GM23338 (cell line): ENCODE measurements around the gene ACP6. TPM values are rescaled to one million over a fixed set of nuclear protein-coding genes. Genes with fewer than 3 reads are reported as not detected.

Experiments used
- ATAC-seq: fragments of 200-7000 bp; cut with Tn5 transposase; 3 replicates; pipeline ENCODE4 v1.9.1; 2020
- DNase-seq: peaks from one replicate; pipeline ENCODE4 v3.0.0-alpha.2; 2015; ENCODE audit warnings: low spot score
- H2AFZ ChIP-seq: fragments of 200-600 bp; sonication (generic); 2 replicates; pipeline ENCODE4 v1.8.0; 2016; ENCODE audit warnings: antibody characterized with exemption, mild to moderate bottlenecking, moderate library complexity
- H3F3A ChIP-seq: fragments of 200-600 bp; sonication (generic); replicated peaks from 2 replicates; pipeline ENCODE4 v1.8.0; 2017; ENCODE audit warnings: antibody characterized with exemption, mixed run types, low read depth
- H3K27ac ChIP-seq: fragments of 200-600 bp; sonication (generic); 2 replicates; pipeline ENCODE4 v1.6.1; 2016; ENCODE audit warnings: low read depth
- H3K27me3 ChIP-seq: fragments of 200-600 bp; sonication (generic); 2 replicates; pipeline ENCODE4 v1.8.0; 2016; ENCODE audit warnings: mild to moderate bottlenecking, mixed run types, moderate library complexity; ENCODE audit not compliant: insufficient read depth
- H3K36me3 ChIP-seq: fragments of 200-600 bp; sonication (generic); 2 replicates; pipeline ENCODE4 v1.8.0; 2016; ENCODE audit warnings: mild to moderate bottlenecking; ENCODE audit not compliant: insufficient read depth
- H3K4me1 ChIP-seq: fragments of 200-600 bp; sonication (generic); 2 replicates; pipeline ENCODE4 v1.8.0; 2016; ENCODE audit warnings: mild to moderate bottlenecking, moderate library complexity; ENCODE audit not compliant: insufficient read depth
- H3K4me2 ChIP-seq: fragments of 200-600 bp; sonication (generic); 2 replicates; pipeline ENCODE4 v1.7.1; 2017; ENCODE audit warnings: mixed run types
- H3K4me3 ChIP-seq: fragments of 200-600 bp; sonication (generic); 2 replicates; pipeline ENCODE4 v1.6.1; 2016; ENCODE audit warnings: mixed run types
- H3K79me2 ChIP-seq: fragments of 200-600 bp; sonication (generic); replicated peaks from 2 replicates; pipeline ENCODE4 v1.8.0; 2017; ENCODE audit warnings: mild to moderate bottlenecking; ENCODE audit not compliant: insufficient read depth
- H3K9me2 ChIP-seq: fragments of 200-600 bp; sonication (generic); 2 replicates; pipeline ENCODE4 v1.8.0; 2017; ENCODE audit not compliant: insufficient read depth
- H4K20me1 ChIP-seq: fragments of 200-600 bp; sonication (generic); replicated peaks from 2 replicates; pipeline ENCODE4 v1.8.0; 2017; ENCODE audit warnings: mild to moderate bottlenecking; ENCODE audit not compliant: insufficient read depth
- H3K27ac Mint-ChIP-seq: 2 replicates; pipeline ENCODE4 v1.8.0; 2020; ENCODE audit warnings: inconsistent platforms, mild to moderate bottlenecking, moderate library complexity, mixed read lengths
- H3K27me3 Mint-ChIP-seq: 3 replicates; pipeline ENCODE4 v1.8.0; 2022; ENCODE audit warnings: low read depth, mild to moderate bottlenecking, moderate library complexity, mixed read lengths, inconsistent platforms; ENCODE audit not compliant: insufficient read depth, poor library complexity
- H3K36me3 Mint-ChIP-seq: 3 replicates; pipeline ENCODE4 v1.8.0; 2021; ENCODE audit warnings: low read depth, mild to moderate bottlenecking, inconsistent platforms, moderate library complexity, mixed read lengths
- H3K4me1 Mint-ChIP-seq: 3 replicates; pipeline ENCODE4 v1.8.0; 2020; ENCODE audit warnings: mild to moderate bottlenecking, inconsistent platforms, mixed read lengths
- H3K4me3 Mint-ChIP-seq: 3 replicates; pipeline ENCODE4 v1.8.0; 2021; ENCODE audit warnings: moderate library complexity, mild to moderate bottlenecking, inconsistent platforms, mixed read lengths
- H3K9me3 Mint-ChIP-seq: 3 replicates; pipeline ENCODE4 v1.8.0; 2020; ENCODE audit warnings: moderate library complexity, mild to moderate bottlenecking, inconsistent platforms, mixed read lengths
- CREB1 ChIP-seq: fragments of 250-450 bp; sonication (Bioruptor Pico); IDR thresholded peaks from 2 replicates; pipeline ENCODE4 v1.5.0; 2020; ENCODE audit warnings: low read depth, mild to moderate bottlenecking, moderate library complexity
- EZH2phosphoT487 ChIP-seq: fragments of 200-600 bp; sonication (generic); IDR thresholded peaks from one replicate; pipeline ENCODE4 v1.8.1; 2018; ENCODE audit warnings: antibody characterized with exemption; ENCODE audit not compliant: unreplicated experiment
- STAT1 ChIP-seq: IDR thresholded peaks from one replicate; pipeline ENCODE4 v1.6.1; 2016; ENCODE audit warnings: antibody characterized with exemption; ENCODE audit not compliant: unreplicated experiment
- ZNF331 ChIP-seq: fragments of 250-450 bp; sonication (Bioruptor Pico); IDR thresholded peaks from 2 replicates; pipeline ENCODE4 v1.5.0; 2020; ENCODE audit warnings: low read depth, mild to moderate bottlenecking, moderate library complexity
- polyA plus RNA-seq: library from polyadenylated mRNA; unstranded; fragments of >200 nt; fragmentation: Nextera tagmentation; extraction: Ambion mirVana; gene quantifications from 2 replicates; pipeline ENCODE4 v1.2.1, GENCODE V29; 2016
- total RNA-seq: library from RNA; depleted of rRNA; stranded (reverse); fragments of >200 nt; shearing (Covaris generic); gene quantifications from 2 replicates; pipeline ENCODE4 v1.2.3, GENCODE V29; 2014
- TF ChIP-seq, protein P1 (sequence below): fragments of 250-450 bp; sonication (Bioruptor Pico); IDR thresholded peaks from 2 replicates; pipeline ENCODE4 v1.5.0; 2020; ENCODE audit warnings: mild to moderate bottlenecking, moderate library complexity
- TF ChIP-seq, protein P2 (sequence below): IDR thresholded peaks from one replicate; pipeline ENCODE4 v1.6.1; 2018; ENCODE audit warnings: antibody characterized with exemption; ENCODE audit not compliant: unreplicated experiment

ACP6 gene
- total and polyA plus RNA-seq, 2 experiments from 2014 or later = 20.6 to 26.5 TPM

DNA sequence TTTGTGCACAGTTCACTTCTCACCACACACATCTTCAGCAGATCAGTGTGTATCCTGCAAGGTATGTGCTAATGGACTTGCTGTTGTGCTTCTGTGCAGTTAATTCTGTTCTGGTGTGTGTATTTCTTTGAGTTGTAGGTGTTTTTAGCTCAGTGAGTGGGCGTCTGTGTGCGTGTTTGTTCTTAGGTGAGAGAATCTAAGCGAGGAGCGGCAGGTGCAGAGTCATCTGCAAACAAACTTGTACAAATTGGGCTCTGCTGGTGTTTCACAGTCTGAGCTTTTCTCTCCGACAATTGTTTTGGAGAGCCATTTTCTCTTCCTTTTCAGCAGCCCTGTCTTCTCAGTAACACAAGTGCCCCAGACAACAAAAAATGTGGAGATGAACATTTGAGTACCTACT lies 43.6 kb downstream of the ACP6 start (continued):
- TF ChIP-seq, protein P1, sequence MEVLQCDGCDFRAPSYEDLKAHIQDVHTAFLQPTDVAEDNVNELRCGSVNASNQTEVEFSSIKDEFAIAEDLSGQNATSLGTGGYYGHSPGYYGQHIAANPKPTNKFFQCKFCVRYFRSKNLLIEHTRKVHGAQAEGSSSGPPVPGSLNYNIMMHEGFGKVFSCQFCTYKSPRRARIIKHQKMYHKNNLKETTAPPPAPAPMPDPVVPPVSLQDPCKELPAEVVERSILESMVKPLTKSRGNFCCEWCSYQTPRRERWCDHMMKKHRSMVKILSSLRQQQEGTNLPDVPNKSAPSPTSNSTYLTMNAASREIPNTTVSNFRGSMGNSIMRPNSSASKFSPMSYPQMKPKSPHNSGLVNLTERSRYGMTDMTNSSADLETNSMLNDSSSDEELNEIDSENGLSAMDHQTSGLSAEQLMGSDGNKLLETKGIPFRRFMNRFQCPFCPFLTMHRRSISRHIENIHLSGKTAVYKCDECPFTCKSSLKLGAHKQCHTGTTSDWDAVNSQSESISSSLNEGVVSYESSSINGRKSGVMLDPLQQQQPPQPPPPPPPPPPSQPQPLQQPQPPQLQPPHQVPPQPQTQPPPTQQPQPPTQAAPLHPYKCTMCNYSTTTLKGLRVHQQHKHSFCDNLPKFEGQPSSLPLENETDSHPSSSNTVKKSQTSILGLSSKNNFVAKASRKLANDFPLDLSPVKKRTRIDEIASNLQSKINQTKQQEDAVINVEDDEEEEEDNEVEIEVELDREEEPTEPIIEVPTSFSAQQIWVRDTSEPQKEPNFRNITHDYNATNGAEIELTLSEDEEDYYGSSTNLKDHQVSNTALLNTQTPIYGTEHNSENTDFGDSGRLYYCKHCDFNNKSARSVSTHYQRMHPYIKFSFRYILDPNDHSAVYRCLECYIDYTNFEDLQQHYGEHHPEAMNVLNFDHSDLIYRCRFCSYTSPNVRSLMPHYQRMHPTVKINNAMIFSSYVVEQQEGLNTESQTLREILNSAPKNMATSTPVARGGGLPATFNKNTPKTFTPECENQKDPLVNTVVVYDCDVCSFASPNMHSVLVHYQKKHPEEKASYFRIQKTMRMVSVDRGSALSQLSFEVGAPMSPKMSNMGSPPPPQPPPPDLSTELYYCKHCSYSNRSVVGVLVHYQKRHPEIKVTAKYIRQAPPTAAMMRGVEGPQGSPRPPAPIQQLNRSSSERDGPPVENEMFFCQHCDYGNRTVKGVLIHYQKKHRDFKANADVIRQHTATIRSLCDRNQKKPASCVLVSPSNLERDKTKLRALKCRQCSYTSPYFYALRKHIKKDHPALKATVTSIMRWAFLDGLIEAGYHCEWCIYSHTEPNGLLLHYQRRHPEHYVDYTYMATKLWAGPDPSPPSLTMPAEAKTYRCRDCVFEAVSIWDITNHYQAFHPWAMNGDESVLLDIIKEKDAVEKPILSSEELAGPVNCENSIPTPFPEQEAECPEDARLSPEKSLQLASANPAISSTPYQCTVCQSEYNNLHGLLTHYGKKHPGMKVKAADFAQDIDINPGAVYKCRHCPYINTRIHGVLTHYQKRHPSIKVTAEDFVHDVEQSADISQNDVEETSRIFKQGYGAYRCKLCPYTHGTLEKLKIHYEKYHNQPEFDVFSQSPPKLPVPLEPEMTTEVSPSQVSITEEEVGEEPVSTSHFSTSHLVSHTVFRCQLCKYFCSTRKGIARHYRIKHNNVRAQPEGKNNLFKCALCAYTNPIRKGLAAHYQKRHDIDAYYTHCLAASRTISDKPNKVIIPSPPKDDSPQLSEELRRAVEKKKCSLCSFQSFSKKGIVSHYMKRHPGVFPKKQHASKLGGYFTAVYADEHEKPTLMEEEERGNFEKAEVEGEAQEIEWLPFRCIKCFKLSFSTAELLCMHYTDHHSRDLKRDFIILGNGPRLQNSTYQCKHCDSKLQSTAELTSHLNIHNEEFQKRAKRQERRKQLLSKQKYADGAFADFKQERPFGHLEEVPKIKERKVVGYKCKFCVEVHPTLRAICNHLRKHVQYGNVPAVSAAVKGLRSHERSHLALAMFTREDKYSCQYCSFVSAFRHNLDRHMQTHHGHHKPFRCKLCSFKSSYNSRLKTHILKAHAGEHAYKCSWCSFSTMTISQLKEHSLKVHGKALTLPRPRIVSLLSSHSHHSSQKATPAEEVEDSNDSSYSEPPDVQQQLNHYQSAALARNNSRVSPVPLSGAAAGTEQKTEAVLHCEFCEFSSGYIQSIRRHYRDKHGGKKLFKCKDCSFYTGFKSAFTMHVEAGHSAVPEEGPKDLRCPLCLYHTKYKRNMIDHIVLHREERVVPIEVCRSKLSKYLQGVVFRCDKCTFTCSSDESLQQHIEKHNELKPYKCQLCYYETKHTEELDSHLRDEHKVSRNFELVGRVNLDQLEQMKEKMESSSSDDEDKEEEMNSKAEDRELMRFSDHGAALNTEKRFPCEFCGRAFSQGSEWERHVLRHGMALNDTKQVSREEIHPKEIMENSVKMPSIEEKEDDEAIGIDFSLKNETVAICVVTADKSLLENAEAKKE (CRISPR knock-in tag) = no peak

DNA sequence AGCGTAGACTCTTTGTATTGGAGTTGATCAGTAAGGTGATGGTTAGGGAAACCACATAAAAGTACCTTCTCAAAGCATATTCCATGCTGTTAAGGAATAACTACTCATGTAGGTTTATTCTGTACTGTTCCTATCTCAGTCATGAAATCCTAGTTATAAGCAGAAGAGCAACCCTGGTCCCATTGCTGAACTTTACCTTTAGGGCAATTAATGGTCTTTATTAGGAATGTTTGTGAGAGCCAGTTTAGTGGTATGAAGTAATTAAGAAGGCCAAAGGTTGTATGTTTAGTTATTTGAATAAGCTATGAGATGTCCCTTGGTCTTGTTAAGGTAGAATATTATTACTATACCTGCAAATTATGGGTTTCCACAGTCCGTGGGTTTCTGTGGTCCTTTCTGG lies 44.0 kb downstream of the ACP6 start:
- H3K27me3 Mint-ChIP-seq = peaks cover 2% of the 10 kb centered on the region
- no peak overlapping the region for H3K27ac ChIP-seq
- peaks cover 21% of the 10 kb centered on the region for H3K4me1 ChIP-seq
- no peaks in the 10 kb centered on the region; the same call in 1 of the 2 replicates for H3K9me2 ChIP-seq
- H3K79me2 ChIP-seq = no peaks in the 10 kb centered on the region
- H3F3A ChIP-seq = no peaks in the 10 kb centered on the region; the same call in 1 of the 2 replicates
- no peaks in the 10 kb centered on the region; the same call in 2 of the 3 replicates for H3K9me3 Mint-ChIP-seq
- no peaks in the 10 kb centered on the region for H3K36me3 ChIP-seq
- H3K27ac Mint-ChIP-seq = no peak overlapping the region
- no peak overlapping the region for H3K4me3 ChIP-seq
- ATAC-seq = no peak
- peaks cover 33% of the 10 kb centered on the region for H3K36me3 Mint-ChIP-seq
- H3K4me2 ChIP-seq = no peak overlapping the region
- no peak for DNase-seq
- no peaks in the 10 kb centered on the region; the same call in 1 of the 2 replicates for H4K20me1 ChIP-seq
- H3K4me1 Mint-ChIP-seq = peaks cover 29% of the 10 kb centered on the region
- H2AFZ ChIP-seq = no peak overlapping the region
- no peaks in the 10 kb centered on the region for H3K27me3 ChIP-seq
- H3K4me3 Mint-ChIP-seq = no peak overlapping the region
- TF ChIP-seq STAT1 (no peak), ZNF331 (CRISPR knock-in tag) (no peak), CREB1 (CRISPR knock-in tag) (no peak), EZH2phosphoT487 (no peak)
- TF ChIP-seq, protein P1 (CRISPR knock-in tag) = no peak
- TF ChIP-seq, protein P2, sequence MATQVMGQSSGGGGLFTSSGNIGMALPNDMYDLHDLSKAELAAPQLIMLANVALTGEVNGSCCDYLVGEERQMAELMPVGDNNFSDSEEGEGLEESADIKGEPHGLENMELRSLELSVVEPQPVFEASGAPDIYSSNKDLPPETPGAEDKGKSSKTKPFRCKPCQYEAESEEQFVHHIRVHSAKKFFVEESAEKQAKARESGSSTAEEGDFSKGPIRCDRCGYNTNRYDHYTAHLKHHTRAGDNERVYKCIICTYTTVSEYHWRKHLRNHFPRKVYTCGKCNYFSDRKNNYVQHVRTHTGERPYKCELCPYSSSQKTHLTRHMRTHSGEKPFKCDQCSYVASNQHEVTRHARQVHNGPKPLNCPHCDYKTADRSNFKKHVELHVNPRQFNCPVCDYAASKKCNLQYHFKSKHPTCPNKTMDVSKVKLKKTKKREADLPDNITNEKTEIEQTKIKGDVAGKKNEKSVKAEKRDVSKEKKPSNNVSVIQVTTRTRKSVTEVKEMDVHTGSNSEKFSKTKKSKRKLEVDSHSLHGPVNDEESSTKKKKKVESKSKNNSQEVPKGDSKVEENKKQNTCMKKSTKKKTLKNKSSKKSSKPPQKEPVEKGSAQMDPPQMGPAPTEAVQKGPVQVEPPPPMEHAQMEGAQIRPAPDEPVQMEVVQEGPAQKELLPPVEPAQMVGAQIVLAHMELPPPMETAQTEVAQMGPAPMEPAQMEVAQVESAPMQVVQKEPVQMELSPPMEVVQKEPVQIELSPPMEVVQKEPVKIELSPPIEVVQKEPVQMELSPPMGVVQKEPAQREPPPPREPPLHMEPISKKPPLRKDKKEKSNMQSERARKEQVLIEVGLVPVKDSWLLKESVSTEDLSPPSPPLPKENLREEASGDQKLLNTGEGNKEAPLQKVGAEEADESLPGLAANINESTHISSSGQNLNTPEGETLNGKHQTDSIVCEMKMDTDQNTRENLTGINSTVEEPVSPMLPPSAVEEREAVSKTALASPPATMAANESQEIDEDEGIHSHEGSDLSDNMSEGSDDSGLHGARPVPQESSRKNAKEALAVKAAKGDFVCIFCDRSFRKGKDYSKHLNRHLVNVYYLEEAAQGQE = no peak
